CD4-positive, alpha-beta T cell treated with Interleukin-12 subunit alpha and Interleukin-12 subunit beta, for 1 hour (primary cell): ENCODE data around the gene DCAF4.
"Not testable (repeated sequence)": the region's sequence is repeated elsewhere in the genome, so short reads cannot be mapped to it uniquely, and the experiment has no call there.

Source experiments
- DNase-seq: peaks from one replicate; pipeline ENCODE4 v3.0.0-alpha.2; 2020

The DCAF4 gene

DNA sequence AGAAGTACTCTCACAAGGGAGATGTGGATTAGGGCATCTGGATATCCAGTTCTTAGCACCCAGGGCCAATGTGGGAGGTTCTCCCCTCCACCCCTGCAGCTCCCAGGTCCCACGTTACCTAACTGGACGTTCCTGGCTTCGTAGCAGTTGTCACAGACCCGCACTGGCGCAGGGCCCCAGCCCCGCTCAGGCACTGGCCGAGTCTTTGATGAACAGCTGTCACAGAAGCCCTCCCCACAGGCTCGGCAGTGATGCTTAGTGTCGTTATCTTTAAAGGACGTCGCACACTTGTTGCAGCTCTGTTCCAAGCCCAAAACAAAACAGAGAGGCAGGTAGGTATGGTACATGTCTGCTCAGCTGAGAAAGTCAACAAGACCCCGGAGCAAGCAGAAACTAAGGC is 48.4 kb downstream of the DCAF4 start:
- no peak for DNase-seq

DNA sequence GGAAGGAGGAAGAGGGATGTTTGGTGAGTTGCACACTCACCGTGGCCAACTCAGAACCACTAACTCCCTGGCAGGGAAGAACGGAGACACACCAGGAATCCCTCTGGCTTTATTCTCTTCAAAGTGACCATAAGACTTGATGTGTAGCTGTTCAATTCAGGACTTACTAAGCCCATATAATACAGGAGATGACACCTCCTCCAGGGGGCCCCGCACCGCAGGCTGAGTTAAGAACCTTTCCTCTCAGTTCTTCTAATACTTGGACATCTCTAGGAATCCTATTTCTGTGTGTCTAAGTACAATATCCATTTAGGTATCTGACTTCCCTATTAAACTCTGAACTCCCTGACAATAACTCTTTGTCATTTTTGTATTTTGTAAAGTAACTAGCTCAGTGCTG is 49.5 kb downstream of the DCAF4 start:
- no peak for DNase-seq

DNA sequence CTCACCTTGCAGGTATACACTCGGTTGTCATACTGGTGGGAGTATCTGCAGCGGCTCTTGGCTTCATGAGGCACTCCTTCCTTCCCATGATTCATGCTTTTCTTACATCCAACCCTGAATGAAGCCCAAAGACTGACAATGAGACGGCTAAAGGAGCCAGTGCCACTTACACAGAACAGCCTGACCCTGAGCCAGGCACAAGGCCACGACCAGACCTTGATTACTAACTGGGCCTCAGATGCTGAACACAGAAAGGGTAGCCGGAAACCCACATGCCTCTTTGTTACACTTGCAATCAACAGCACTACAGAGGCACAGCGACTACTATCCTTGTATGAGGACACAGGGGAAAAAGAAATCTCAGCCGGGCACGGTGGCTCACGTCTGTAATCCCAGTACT is 52.6 kb downstream of the DCAF4 start:
- DNase-seq: no peak

DNA sequence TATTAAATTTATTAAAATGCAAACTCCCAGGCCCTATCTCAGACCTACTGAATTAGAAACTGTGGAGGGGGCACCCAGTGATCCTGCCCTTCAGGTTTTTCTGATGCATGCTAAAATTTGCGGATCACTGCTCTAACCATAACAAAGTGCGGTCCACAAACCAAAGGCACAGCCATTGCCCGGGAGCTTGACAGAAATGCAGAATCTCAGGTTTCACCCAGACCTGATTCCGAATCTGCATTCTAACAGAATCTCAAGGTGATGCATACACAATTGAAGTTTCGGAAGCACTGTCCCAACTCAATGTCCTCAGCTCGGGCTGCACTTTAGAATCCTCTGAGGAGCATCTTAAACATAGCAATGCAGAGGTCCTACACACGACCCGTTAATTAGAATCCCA is 54.6 kb downstream of the DCAF4 start:
- DNase-seq: no peak

DNA sequence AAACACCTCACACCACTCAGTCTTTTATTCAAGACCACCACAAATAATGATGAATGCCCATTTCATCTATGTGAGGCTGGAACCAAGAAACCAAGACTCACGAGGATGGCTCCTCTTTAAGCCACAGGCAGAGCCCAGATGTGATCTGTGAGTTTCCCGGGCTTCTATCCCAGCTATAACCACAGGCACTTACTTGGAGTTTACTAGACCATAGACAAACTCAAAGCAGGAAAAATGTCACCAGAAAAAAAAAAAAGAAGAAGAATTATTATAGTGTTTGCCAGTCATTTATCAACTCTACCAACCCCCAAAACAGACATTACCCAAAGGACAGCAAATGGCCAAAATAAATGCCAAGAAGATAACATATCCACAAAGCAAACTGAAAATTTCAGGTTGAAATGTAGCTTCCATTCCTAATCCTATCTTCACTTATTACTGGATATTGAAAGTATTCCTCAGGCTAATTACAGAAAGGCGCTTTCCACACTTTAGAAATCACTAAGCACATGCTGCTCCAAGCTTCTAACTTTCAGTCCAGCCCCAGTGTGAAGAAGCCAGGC is 56.0 kb downstream of the DCAF4 start:
- DNase-seq: no peak

DNA sequence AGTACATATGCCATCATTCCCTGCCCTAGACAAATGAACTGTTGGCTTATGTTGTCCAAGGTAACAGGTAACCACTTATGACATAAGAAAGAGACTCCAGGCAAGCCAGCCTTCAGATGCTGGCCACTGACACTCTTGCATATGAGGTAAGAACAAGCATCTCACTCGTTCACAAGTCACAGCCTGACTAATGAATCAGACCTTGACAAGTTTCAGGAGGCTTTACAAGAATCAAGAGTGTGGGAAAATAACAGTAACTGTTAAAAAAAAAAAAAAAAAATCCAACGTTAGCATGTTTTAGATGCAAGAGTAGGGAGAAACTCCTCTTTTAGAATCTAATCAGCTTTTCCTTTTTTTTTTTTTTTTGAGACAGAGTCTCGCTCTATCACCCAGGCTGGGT is 60.0 kb downstream of the DCAF4 start:
- no peak for DNase-seq

DNA sequence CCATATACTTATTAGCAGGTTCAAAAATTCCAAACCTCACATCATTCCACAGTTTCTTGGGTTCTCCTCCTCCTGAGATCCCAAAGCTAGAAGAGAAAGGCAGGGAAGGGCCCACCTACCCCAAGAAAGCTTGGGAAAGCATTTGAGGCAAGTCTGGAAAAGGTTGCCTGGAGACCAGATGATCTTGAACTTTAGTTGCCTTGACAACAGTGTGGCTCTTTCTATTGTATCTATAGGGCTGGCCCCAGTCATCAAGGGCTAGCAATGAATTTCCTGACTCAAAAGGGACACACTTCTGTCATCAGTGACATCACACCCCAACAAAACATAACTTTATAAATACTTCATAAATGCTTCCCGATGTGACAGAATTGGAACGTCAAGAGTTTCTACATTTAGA is 60.6 kb downstream of the DCAF4 start:
- DNase-seq: no peak

DNA sequence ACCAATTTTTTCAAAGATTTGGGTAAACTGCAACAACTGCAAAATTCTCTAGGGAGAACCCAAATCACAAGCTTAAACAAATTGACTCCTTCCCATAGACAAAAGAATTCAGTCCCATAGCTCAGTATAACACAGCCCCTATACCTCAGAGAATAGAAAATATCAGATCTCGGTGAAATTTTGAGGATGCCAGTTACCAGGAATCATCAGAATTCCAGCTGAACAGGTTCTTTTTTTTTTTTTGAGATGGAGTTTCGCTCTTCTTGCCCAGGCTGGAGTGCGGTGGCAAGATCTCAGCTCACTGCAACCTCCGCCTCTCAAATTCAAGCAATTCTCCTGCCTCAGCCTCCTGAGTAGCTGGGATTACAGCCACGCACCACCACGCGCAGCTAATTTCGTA is 63.9 kb downstream of the DCAF4 start:
- DNase-seq: no peak

DNA sequence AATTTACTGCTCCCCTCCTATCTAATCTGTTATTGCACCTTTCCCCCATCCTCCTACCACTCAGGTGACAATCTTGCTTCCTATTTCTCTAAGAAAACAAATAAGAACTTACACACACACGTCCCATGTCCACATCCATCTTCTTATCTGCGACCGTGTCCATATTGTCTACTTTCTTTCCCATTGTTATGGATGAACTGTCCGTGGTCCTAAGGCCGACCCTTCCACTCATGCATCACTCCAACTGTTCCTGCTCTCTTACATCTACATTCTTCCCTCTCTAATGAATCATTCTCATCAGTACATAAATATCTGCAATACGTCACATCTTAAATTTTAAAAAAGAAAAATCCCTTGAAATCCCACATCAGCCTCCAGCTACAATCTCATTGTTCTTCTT is 70.7 kb downstream of the DCAF4 start:
- no peak for DNase-seq

DNA sequence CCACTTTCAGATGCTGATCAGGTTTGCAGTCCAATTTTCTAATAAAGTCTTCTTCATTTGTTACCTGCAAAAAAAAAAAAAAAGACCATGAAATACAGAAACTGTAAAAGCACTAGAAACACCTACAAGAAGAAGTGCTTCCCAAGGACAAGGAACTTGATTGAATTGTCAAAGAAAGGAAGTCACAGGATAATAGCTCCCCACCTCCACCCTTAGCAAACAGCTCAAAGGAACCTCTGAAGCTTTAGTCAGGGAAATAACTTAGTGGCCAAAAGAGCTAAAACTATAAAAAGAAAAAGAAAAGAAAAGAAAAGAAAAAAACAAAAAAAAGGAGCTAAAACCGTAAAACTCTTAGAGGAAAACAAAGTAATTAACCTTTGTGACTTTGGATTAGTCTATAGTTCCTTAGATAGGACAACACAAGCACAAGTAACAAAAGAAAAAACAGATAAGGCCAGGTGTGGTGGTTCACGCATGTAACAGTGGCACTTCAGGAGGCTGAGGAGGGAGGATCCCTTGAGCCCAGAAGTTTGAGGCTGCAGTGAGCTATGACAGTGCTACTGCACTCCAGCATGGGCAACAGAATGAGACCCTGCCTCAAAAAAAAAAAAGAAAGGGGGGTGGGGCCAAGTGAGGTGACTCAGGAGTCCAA is 72.1 kb downstream of the DCAF4 start:
- DNase-seq: no peak

DNA sequence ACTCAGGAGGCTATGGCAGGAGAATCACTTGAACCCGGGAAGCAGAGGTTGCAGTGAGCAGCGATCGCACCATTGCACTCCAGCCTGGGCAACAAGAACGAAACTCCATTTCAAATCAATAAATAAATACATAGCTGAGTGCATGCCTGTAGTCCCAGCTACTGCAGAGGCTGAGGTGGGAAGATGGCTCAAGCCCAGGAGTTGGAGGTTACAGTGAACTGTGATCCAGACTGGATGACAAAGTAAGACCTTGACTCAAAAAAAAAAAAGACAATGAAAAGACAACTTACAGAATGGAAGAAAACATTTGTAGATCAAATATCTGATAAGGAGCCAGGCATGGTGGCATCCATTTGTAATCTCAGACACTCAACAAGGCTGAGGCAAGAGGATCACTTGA is 73.1 kb downstream of the DCAF4 start:
- DNase-seq: no peak

DNA sequence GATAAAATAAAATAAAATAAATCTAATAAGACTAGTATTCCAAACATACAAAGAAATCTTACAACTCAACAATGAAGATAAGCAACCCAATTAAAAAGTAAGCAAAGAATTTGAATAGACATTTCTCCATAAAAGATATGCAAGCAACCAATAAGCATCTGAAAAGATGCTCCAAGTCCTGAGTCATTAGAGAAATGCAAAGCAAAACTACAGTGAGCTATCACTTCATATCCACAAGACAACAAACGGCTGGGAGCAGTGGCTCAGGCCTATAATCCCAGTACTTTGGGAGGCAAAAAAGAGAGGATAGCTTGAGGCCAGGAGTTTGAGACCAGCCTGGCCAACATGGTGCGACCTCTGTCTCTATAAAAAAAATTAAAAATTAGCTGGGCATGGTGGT is 73.8 kb downstream of the DCAF4 start:
- no peak for DNase-seq

DNA sequence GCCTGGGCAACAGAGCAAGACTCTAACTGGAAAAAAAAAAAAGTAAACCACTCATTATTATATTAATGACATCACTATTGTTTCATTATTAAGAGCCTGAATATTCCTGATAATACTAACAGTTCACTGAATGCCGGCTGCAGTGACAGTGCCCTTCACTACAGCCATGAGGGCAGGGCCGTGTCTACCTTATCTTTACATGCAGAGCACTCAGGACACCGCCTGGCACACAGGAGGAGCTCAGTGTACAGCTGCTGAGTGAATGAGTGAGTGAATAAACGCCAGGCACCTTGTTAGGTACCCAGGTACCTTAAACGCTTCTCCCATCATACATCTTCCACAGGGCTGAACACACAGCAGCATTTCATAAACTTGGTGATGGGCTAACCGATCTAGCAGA is 77.4 kb downstream of the DCAF4 start:
- DNase-seq: no peak

DNA sequence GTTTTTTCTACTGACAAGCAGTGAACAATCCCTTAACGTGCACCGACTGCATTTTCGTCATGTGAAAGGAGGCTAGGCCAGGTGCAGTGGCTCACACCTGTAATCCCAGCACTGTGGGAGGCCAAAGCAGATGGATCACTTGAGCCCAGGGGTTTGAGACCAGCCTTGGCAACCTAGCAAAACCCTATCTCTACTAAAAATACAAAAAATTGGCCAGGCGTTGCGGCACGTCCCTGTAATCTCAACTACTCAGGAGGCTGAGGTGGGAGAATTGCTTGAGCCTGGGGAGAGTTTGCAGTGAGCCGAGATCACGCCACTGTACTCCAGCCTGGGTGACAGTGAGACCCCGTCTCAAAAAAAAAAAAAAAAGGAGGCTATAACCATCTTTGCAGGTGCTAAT is 78.4 kb downstream of the DCAF4 start:
- not testable (repeated sequence) for DNase-seq

DNA sequence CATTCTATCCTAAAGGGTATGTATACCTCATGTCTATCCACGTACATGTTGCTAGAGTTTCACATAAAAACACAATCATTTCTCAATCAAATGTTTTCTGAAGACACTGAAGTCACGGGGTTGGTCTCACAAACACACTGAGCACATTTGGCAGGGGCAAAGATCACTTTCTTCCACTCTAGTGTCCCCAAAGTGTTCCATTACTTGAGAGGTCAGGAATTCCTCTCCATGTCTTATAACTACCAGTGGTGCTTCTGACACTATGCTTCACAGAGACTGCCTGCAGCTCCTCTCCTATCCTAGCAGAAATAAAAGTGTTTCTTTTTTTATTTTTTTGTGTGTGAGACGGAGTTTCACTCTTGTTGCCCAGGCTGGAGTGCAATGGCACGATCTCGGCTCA is 81.6 kb downstream of the DCAF4 start:
- DNase-seq: no peak

DNA sequence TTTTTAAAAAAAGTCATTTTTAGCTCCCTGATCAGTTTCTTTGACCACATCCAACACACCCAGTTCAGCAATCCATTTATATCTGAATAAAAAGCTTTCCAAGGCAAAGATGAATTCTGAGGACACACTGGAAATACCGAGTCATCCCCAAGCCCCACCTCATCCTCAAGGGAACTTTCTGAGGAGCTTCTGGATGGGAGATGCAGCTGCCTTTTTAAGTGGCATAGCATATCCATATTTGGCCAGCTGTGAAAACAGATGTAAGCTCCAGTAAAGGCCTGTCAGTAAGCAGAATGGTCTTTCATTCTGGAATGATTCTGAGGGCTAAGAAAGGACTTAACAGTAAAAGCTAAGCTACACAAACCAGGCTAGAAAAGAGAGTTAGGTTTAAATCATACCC is 82.2 kb downstream of the DCAF4 start:
- no peak for DNase-seq
